H1 (cell line): ENCODE data around the gene RALGAPB. TPM values are rescaled to one million over a fixed set of nuclear protein-coding genes. Genes with fewer than 3 reads are reported as not detected.
"Not testable (repeated sequence)": the region's sequence is repeated elsewhere in the genome, so short reads cannot be mapped to it uniquely, and the experiment has no call there.

Source experiments
- CTCF ChIA-PET: fragments of 300-600 bp; sonication (Branson Sonifier 250); formaldehyde crosslinking; loops from one replicate; lab custom pipeline; 2021; ENCODE audit not compliant: partially characterized antibody; lab: Charles Lee
- POLR2A ChIA-PET: fragments of 300-600 bp; sonication (Branson Sonifier 250); formaldehyde crosslinking; loops from one replicate; lab custom pipeline; 2021; ENCODE audit warnings: inconsistent platforms; ENCODE audit not compliant: partially characterized antibody; lab: Charles Lee
- DNase-seq, 2 experiments: peaks; one replicate each; pipeline versions ENCODE4 v3.0.0 to v3.0.0-alpha.2; 2010 to 2022; ENCODE audit warnings: low spot score in 2 of 2, low read depth in 1 of 2, mixed read lengths in 1 of 2
- FAIRE-seq: peaks from 2 replicates; lab custom pipeline; 2011; peaks lifted over from hg19 to GRCh38; lab: Jason Lieb, UNC
- H2AFZ ChIP-seq: 2 replicates; pipeline ENCODE4 v1.8.1; 2012; ENCODE audit warnings: low read length, inconsistent platforms
- H2AK5ac ChIP-seq: 2 replicates; pipeline ENCODE4 v1.6.1; 2013; ENCODE audit warnings: low read depth, low read length
- H2BK120ac ChIP-seq: replicated peaks from 2 replicates; pipeline ENCODE3; 2013; ENCODE audit warnings: low read depth, low read length, inconsistent platforms
- H2BK12ac ChIP-seq: 2 replicates; pipeline ENCODE4 v1.6.1; 2013; ENCODE audit warnings: low read depth, low read length
- H2BK15ac ChIP-seq: 2 replicates; pipeline ENCODE4 v1.6.1; 2013; ENCODE audit warnings: low read length
- H2BK20ac ChIP-seq: 2 replicates; pipeline ENCODE4 v1.6.1; 2013; ENCODE audit warnings: low read length
- H2BK5ac ChIP-seq: 2 replicates; pipeline ENCODE4 v1.6.1; 2013; ENCODE audit warnings: low read depth, low read length
- H3K14ac ChIP-seq: 2 replicates; pipeline ENCODE4 v1.6.1; 2013; ENCODE audit warnings: inconsistent platforms; ENCODE audit not compliant: insufficient read length
- H3K18ac ChIP-seq: 2 replicates; pipeline ENCODE4 v1.6.1; 2013; ENCODE audit warnings: low read length; ENCODE audit errors: extremely low read depth
- H3K23ac ChIP-seq: 2 replicates; pipeline ENCODE4 v1.6.1; 2013; ENCODE audit warnings: inconsistent platforms; ENCODE audit not compliant: insufficient read length
- H3K23me2 ChIP-seq: 2 replicates; pipeline ENCODE4 v1.6.1; 2013; ENCODE audit warnings: low read depth, low read length
- H3K27ac ChIP-seq: 2 replicates; pipeline ENCODE4 v1.6.1; 2011; ENCODE audit warnings: low read depth, low read length, inconsistent platforms
- H3K27me3 ChIP-seq, 4 experiments: replicated peaks in 1 of 4; 1 replicate in 1 of 4; 2 replicates in 3 of 4; pipeline versions ENCODE4 v1.6.1 to v1.8.1; 2011 to 2013; ENCODE audit warnings: low read length in 3 of 4, mild to moderate bottlenecking in 3 of 4, inconsistent platforms in 2 of 4, mixed read lengths in 2 of 4, moderate library complexity in 1 of 4; ENCODE audit not compliant: control insufficient read depth in 3 of 4, insufficient read depth in 3 of 4; ENCODE audit errors: extremely low read depth in 1 of 4
- H3K36me3 ChIP-seq, 4 experiments: 2 replicates each; pipeline versions ENCODE4 v1.6.1 to v1.8.1; 2011 to 2013; ENCODE audit warnings: mild to moderate bottlenecking in 4 of 4, low read length in 3 of 4, moderate library complexity in 2 of 4, control low read depth in 1 of 4, inconsistent platforms in 1 of 4; ENCODE audit not compliant: insufficient read depth in 4 of 4, control insufficient read depth in 2 of 4
- H3K4ac ChIP-seq: replicated peaks from 2 replicates; pipeline ENCODE3; 2013; ENCODE audit warnings: low read length, low read depth, mixed read lengths, inconsistent platforms; ENCODE audit not compliant: insufficient read length
- H3K4me1 ChIP-seq, 4 experiments: replicated peaks in 1 of 4; 1 replicate in 1 of 4; 2 replicates in 3 of 4; pipeline versions ENCODE4 v1.6.1 to v1.8.1; 2011 to 2013; ENCODE audit warnings: low read length in 3 of 4, inconsistent platforms in 2 of 4, mixed read lengths in 1 of 4; ENCODE audit not compliant: insufficient read depth in 4 of 4, control insufficient read depth in 3 of 4
- H3K4me2 ChIP-seq, 2 experiments: 2 replicates each; pipeline versions ENCODE4 v1.6.1 to v1.8.1; 2011 to 2013; ENCODE audit warnings: low read depth in 2 of 2, low read length in 2 of 2, control low read depth in 1 of 2, inconsistent platforms in 1 of 2, mild to moderate bottlenecking in 1 of 2; ENCODE audit not compliant: insufficient read depth in 1 of 2
- H3K4me3 ChIP-seq, 4 experiments: fragments of 200-600, 300-600 bp in 1 of 4; sonication (generic), shearing (Covaris generic), sonication (Bioruptor Twin) in 1 of 4; 2 replicates each; pipeline versions ENCODE4 v1.5.1 to v1.8.1; 2011 to 2016; ENCODE audit warnings: low read length in 4 of 4, low read depth in 3 of 4, control low read depth in 2 of 4, inconsistent platforms in 2 of 4, mild to moderate bottlenecking in 2 of 4, mixed read lengths in 1 of 4, moderate library complexity in 1 of 4; ENCODE audit not compliant: insufficient read depth in 2 of 4; ENCODE audit errors: extremely low read depth in 1 of 4
- H3K56ac ChIP-seq: replicated peaks from 2 replicates; pipeline ENCODE3; 2013; ENCODE audit warnings: low read depth, mild to moderate bottlenecking, mixed read lengths, low read length, inconsistent platforms; ENCODE audit not compliant: insufficient read length
- H3K79me1 ChIP-seq: 2 replicates; pipeline ENCODE4 v1.6.1; 2013; ENCODE audit warnings: low read depth, low read length, control low read depth
- H3K79me2 ChIP-seq, 2 experiments: 2 replicates each; pipeline versions ENCODE4 v1.6.1 to v1.8.1; 2012 to 2013; ENCODE audit warnings: low read length in 2 of 2, mild to moderate bottlenecking in 2 of 2, inconsistent platforms in 1 of 2; ENCODE audit not compliant: insufficient read depth in 2 of 2, control insufficient read depth in 1 of 2
- H3K9ac ChIP-seq, 4 experiments: replicated peaks in 1 of 4; 1 replicate in 1 of 4; 2 replicates in 3 of 4; pipeline versions ENCODE4 v1.6.1 to v1.8.1; 2011 to 2013; ENCODE audit warnings: low read depth in 3 of 4, low read length in 3 of 4, control low read depth in 2 of 4, mild to moderate bottlenecking in 2 of 4, moderate library complexity in 2 of 4, inconsistent platforms in 1 of 4; ENCODE audit errors: extremely low read depth in 1 of 4
- H3K9me3 ChIP-seq, 2 experiments: 2 replicates each; pipeline versions ENCODE4 v1.6.1 to v1.8.1; 2012 to 2013; ENCODE audit warnings: mild to moderate bottlenecking in 2 of 2, moderate library complexity in 2 of 2, control low read depth in 1 of 2, inconsistent platforms in 1 of 2, low read depth in 1 of 2, low read length in 1 of 2, mixed read lengths in 1 of 2; ENCODE audit not compliant: insufficient read depth in 2 of 2
- H4K20me1 ChIP-seq, 2 experiments: replicated peaks in 1 of 2; 2 replicates each; pipeline versions ENCODE3 to v1.8.1; 2011 to 2013; ENCODE audit warnings: inconsistent platforms in 2 of 2, low read length in 2 of 2, mild to moderate bottlenecking in 1 of 2; ENCODE audit not compliant: insufficient read depth in 2 of 2, control insufficient read depth in 1 of 2
- H4K5ac ChIP-seq: 2 replicates; pipeline ENCODE4 v1.6.1; 2013; ENCODE audit warnings: low read length, low read depth, mixed read lengths, inconsistent platforms; ENCODE audit not compliant: insufficient read length
- H4K8ac ChIP-seq: 2 replicates; pipeline ENCODE4 v1.8.0; 2013; ENCODE audit warnings: mild to moderate bottlenecking, moderate library complexity, low read length, inconsistent platforms; ENCODE audit not compliant: insufficient read depth; ENCODE audit errors: extremely low read depth
- H4K91ac ChIP-seq: replicated peaks from 2 replicates; pipeline ENCODE3; 2013; ENCODE audit warnings: low read length, mixed read lengths, inconsistent platforms; ENCODE audit not compliant: insufficient read length
- WGBS, 2 experiments: shearing (Covaris generic) in 1 of 2; methylation state at CpG; one replicate each; pipeline versions ENCODE4 v1.1.6 to v1.1.7; 2013 to 2015; ENCODE audit warnings: low lambda C conversion rate in 2 of 2, mixed read lengths in 2 of 2, inconsistent platforms in 1 of 2, low coverage in 1 of 2, missing lambda C conversion rate in 1 of 2; ENCODE audit not compliant: insufficient replicate concordance in 2 of 2, insufficient coverage in 1 of 2, insufficient read length in 1 of 2; ENCODE audit errors: extremely low coverage in 1 of 2, missing lambda C conversion rate in 1 of 2; 5-methylcytosine and 5-hydroxymethylcytosine counted together
- polyA plus RNA-seq, 7 experiments: library from polyadenylated mRNA; depleted of rRNA in 3 of 7; stranded (reverse) in 5 of 7; unstranded in 2 of 7; fragments of >200 nt in 5 of 7; fragments of 200-250 nt in 2 of 7; gene quantifications; 1 replicate in 5 of 7; 2 replicates in 1 of 7; 4 replicates in 1 of 7; pipeline versions ENCODE4 v1.2.1 to v1.2.3, GENCODE V29; 2011 to 2013; ENCODE audit warnings: missing spikeins in 2 of 7, mixed read lengths in 2 of 7
- total RNA-seq: library from RNA; stranded (reverse); fragmentation: NEBNext Ultra II Directional; extraction: Animal tissue kit (Norgen Biotek cat#: 25700); gene quantifications from 2 replicates; pipeline ENCODE4 v1.2.1, GENCODE V29; 2021

Gene RALGAPB
- total and polyA plus RNA-seq, 2 of the 8 experiments (the other 6 are each of a cell fraction or from before 2014, with no cell fraction given), result 10.6 to 35.1 TPM

GRCh38 chr20:38595886-38596285 lies 123.2 kb downstream of the RALGAPB start:
- H2BK15ac ChIP-seq, H4K8ac ChIP-seq, H3K56ac ChIP-seq, H3K18ac ChIP-seq, CTCF ChIA-PET, H3K27me3 ChIP-seq, H4K91ac ChIP-seq, FAIRE-seq, H2BK12ac ChIP-seq, H3K79me1 ChIP-seq, H3K9me3 ChIP-seq, H4K20me1 ChIP-seq, H2BK120ac ChIP-seq, H3K23ac ChIP-seq, H2BK20ac ChIP-seq, H3K4me2 ChIP-seq, H2AK5ac ChIP-seq, H3K23me2 ChIP-seq, H3K36me3 ChIP-seq, H3K4ac ChIP-seq, H2BK5ac ChIP-seq, H3K4me3 ChIP-seq, H3K9ac ChIP-seq, H3K14ac ChIP-seq, H2AFZ ChIP-seq, H3K79me2 ChIP-seq, POLR2A ChIA-PET, DNase-seq, H3K27ac ChIP-seq, H4K5ac ChIP-seq: not testable (repeated sequence)
- H3K4me1 ChIP-seq, result peaks cover 0 to 14% (median 8%) of the 10 kb centered on the region in 4 experiments; a peak in 6 of 7 replicates
- 96% methylated on average over 14 of the region's 15 CpGs; no CpG with 5 or more reads in 1 of the 2 experiments for WGBS, 2 experiments
